Right lung (tissue), 5 donors: ENCODE measurements around the gene IGFBP4. TPM values are rescaled to one million over a fixed set of nuclear protein-coding genes. Genes with fewer than 3 reads are reported as not detected.

Experiments
- DNase-seq, 2 donors: peaks; one replicate each; pipeline ENCODE4 v3.0.0-alpha.2; 2013
- polyA plus RNA-seq, 5 donors: library from polyadenylated mRNA; unstranded; fragments of 120-200 nt; gene quantifications; one replicate each; pipeline versions ENCODE4 v1.2.1 to v1.2.3, GENCODE V29; 2013; ENCODE audit warnings: inconsistent platforms in 1 of 5, low replicate concordance in 1 of 5; ENCODE audit not compliant: insufficient read length in 5 of 5, insufficient read depth in 1 of 5

Gene IGFBP4
- polyA plus RNA-seq, 5 donors = 154 to 263 (median 207) TPM

DNA sequence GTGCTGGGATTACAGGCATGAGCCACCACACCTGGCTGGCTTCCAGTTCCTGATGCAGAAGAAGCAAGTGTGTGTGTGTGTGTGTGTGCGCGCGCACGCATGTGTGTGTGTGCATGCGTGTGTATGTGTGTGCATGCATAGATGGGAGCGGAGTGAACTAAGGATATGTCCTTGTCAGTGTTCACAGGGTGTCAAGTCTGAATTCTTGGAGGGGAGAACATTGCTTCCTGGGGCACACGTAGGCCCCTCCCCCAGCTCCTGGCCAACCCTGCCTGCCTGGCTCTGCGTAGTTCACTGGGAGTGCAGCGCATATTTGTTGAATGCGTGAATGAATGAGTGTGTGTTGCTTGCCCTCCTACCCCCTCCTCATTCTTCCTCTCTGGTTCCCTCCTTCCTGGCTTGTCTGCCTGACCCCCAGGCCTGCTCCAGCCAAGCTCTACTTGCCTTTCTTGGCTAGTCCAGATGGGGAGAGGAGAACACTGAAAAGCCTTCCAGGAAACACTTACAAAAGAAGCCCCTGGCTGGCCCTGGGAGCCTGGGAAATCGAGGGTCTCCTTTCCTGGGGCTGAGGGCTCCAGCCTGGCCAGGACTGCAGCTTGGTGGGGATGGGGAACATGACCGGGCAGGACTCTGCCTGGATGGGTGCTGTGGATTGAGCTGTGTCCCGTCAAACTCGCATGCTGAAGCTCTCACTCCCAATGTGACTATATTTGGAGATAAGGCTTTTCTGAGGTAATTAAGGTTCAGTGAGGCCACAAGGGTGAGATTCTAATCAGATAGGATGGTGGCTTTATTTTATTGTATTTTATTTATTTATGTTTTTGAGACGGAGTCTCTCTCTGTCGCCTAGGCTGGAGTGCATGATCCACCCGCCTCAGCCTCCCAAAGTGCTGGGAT lies 27.9 kb downstream of the IGFBP4 start:
- DNase-seq = no peak

- DNase-seq = no peak
Measured at GRCh38 chr17:40471846-40472732, 28.8 kb downstream of the IGFBP4 start.

DNA sequence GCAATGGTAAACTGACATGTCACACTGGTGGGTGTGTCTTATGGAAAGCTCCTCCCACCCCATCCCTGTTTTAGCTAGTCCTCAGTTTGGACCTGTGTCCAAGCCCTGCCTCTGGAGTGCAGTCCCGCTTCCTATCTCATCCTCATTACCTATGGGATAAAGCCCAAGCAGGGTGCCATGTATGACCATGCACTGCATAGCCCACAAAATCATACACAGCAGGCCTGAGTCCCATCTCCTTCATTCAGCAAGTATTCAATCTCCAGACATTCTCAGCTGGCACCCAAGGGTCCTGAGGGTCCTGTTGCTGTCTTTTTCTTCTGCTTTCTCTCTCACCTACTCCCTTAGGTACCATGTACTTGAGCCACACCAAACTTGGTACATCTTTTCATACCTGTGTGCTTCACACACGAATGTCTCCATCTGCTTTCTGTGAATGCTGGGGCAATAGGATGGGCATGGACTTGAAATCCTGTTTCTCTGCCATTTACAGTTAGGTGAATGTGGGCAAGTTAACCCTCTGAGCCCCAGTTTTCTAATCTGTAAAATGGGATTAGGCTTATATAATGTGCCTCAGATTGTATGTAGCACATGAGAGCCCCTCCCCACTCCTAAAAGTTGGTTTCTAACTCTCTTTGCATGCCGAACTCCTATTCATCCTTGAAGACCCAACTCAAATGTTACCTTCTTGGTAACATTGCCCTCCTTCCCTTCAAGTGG lies 29.6 kb downstream of the IGFBP4 start:
- no peak for DNase-seq

GRCh38 chr17:40473573-40474365 lies 30.5 kb downstream of the IGFBP4 start:
- no peak for DNase-seq

- DNase-seq = no peak
Measured at GRCh38 chr17:40474419-40475002, 31.3 kb downstream of the IGFBP4 start.

DNA sequence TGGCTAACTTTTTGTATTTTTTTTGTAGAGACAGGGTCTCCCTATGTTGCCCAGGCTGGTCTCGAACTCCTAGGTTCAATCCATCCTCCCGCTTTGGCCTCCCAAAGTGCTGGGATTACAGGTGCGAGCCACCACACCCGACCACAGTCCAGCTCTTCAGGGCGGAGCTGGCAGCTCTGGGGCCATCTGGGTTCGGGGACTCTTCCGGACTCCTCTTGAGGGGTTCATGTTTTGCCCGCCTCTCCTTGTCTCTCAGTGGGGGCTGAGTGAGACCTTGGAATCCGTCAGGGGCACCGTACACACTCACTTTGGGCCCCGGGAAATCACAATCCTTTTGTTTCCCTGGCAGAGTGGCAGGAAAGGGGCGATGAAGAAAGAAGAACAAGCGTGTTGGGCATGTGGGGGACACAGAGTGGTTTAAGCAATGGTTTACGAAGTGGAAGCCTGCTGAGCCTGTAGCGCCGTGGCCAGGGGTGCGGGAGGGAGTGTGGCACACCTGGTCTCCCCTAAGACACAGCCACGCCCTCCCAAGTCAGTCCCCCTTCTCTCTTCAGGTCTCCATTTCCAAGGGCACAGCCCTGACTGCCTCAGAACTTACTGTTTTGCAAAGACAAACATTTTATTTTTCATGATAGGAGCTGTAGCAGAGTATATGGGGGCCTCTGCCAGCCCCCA lies 32.1 kb downstream of the IGFBP4 start:
- DNase-seq = no peak

DNA sequence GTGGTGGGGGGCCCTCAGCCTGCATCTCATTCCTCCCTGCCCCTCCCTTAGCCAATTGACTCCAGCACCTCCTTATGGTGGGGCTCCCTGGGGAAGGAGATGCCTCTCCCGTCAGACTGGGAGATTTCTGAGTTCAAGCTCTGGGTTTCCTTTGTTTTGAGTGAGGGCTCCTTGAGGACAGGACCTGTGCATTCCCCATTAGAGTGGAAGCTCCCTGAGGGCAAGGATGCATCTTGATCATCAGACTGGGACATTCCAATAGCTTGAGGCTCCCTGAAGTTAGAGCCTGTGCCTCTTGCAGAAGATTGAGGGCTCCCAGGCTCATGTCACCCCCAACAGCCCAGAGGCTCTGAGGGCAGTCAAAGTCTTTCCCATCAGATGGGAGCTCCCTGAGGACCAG lies 34.5 kb downstream of the IGFBP4 start:
- no peak for DNase-seq

- no peak for DNase-seq
Measured at GRCh38 chr17:40478486-40478885, 35.2 kb downstream of the IGFBP4 start.

- no peak for DNase-seq
Measured at GRCh38 chr17:40479754-40480480, 36.7 kb downstream of the IGFBP4 start.

DNA sequence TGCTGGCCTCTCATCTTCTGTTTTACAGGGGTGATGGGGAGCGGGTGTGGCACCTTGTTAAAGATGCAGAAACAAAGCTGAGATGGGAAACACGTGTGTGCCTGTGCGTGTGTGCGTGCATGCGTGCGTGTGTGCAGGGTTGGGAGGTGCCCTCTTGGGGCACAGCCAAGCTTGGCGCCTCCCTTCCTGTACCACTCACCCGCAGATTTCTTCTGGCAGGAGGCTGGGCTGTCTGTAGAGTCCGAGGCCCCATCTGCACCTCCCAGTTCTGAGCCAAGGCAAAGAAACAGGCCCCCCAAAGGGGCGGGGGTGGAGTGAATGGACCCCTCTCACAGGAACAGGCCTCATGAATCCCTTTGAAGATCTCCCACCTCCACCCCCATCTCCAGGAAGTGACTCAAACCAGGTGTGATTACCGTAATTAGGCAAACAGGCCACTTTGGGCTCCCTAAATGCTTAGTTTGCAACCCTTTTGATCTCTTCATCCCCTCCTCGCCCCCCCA lies 37.3 kb downstream of the IGFBP4 start:
- no peak for DNase-seq

- no peak for DNase-seq
Measured at GRCh38 chr17:40481106-40481505, 37.9 kb downstream of the IGFBP4 start.

- DNase-seq = no peak
Measured at GRCh38 chr17:40482722-40483121, 39.5 kb downstream of the IGFBP4 start.

DNA sequence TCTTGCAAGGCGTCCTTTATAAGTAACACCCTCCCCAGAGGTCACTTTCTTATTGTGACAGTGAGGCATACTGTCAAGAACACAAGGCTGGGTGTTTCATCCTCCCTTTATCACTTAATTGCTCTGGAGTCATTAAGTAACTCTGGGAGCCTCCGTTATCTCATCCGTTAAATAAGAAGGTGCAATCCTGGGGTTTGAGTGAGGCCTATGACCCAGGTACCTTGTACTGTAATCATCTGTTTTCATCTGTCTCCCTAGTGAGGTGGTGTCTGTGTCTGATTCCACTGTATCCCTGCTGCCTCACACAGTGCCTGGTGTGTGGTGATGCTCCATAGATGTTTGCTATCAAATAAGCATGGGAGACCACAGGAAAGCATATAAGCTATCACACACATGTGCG lies 40.4 kb downstream of the IGFBP4 start:
- DNase-seq = no peak

DNA sequence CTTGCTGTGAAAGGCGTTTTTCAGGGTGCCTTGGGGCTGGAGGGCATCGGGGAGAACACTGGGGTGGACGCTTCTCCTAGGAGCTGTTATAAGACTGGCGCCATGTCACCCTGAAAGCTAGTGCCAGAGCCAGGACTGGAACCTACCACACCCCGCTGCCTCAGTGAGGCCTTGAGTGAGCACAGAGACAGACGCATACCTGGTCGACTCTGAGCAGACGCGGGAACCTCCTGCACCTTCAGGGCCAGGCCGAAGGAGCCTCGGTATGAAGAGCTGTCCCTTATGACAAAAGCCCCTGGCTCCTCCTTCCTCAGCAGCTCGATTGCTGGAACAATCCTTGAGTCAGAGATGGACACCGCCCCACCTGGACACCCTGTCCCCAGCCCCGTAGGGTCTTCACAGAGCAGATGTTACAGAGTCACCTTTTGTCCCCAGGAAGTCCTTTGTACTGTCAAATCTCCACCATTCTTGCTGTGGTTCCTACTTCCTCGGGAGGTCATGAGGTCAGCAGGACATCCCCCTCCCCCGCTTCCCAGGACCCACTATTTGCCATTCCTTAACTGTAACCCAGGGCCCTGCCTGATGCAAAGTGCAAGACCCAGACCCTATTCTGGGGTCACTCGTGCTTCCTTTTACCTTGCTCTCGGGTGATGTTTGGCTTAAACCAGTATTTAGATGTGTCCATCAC lies 41.2 kb downstream of the IGFBP4 start:
- DNase-seq = no peak

DNA sequence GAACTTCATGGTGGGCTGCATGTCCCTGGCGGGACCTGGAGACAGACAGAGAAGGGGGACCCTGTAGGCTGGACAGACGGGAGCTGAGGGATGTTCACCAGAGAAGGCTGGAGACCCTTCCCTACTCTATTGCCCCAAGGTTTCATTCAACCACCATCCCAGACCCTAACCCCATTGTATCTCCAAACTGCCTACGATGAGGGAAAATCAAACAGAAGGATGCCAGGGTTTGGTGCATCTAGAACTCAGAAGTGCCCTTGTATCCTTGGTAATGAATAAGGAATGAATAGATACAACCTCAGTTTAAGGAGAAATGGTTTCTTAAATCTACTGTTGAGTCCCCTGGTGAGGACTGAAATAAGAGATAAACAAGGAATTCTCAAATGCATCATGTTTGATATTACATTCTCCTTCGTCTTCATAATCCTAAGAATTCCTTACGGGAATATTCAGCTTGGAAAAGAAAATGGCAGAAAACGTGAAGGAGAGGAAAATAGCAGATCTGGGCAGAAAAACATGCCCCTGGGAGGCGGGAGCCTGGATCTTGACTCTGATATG lies 41.8 kb downstream of the IGFBP4 start:
- DNase-seq = no peak

GRCh38 chr17:40485851-40486521 lies 42.7 kb downstream of the IGFBP4 start:
- no peak for DNase-seq

GRCh38 chr17:40486522-40487370 lies 43.5 kb downstream of the IGFBP4 start:
- no peak for DNase-seq
